OCI-LY7 (cell line): ENCODE results near the gene TTLL7. TPM values are rescaled to one million over a fixed set of nuclear protein-coding genes. Genes with fewer than 3 reads are reported as not detected.

ENCODE experiments used
- BruUV-seq: library from RNA; stranded (reverse); fragments of 400-500 nt; replicated peaks from 2 replicates; lab custom pipeline; 2021; lab: Mats Ljungman, UMichigan
- CTCF ChIA-PET: fragments of 300-600 bp; sonication (Branson Sonifier 250); formaldehyde crosslinking; loops from one replicate; lab custom pipeline; 2022; ENCODE audit warnings: antibody characterized with exemption; ENCODE audit not compliant: unreplicated experiment; lab: Charles Lee
- POLR2A ChIA-PET: fragments of 300-600 bp; sonication (Branson Sonifier 250); formaldehyde crosslinking; loops from one replicate; lab custom pipeline; 2022; ENCODE audit warnings: antibody characterized with exemption; lab: Charles Lee
- DNase-seq: peaks from one replicate; pipeline ENCODE4 v3.0.0-alpha.2; 2015; ENCODE audit warnings: low spot score
- H2AFZ ChIP-seq: fragments of 200-600 bp; sonication (generic), shearing (Covaris generic); 2 replicates; pipeline ENCODE4 v1.6.1; 2014; ENCODE audit warnings: mild to moderate bottlenecking, antibody characterized with exemption, low read length, moderate library complexity
- H3K27ac ChIP-seq: fragments of 200-600 bp; sonication (generic); 2 replicates; pipeline ENCODE4 v1.5.1; 2014; ENCODE audit warnings: mixed run types, low read depth, mild to moderate bottlenecking, moderate library complexity, low read length, inconsistent platforms; ENCODE audit not compliant: poor library complexity, severe bottlenecking
- H3K36me3 ChIP-seq: fragments of 200-600 bp; sonication (generic); 2 replicates; pipeline ENCODE4 v1.6.1; 2014; ENCODE audit warnings: mild to moderate bottlenecking, antibody characterized with exemption, low read length, moderate library complexity, mixed read lengths; ENCODE audit not compliant: insufficient read depth
- H3K4me1 ChIP-seq: fragments of 200-600 bp; sonication (generic); 2 replicates; pipeline ENCODE4 v1.5.1; 2014; ENCODE audit warnings: mild to moderate bottlenecking, low read length; ENCODE audit not compliant: insufficient read depth, poor library complexity, severe bottlenecking
- H3K4me2 ChIP-seq: fragments of 200-600 bp; sonication (generic); 2 replicates; pipeline ENCODE4 v1.6.1; 2014; ENCODE audit warnings: mild to moderate bottlenecking, low read length
- H3K4me3 ChIP-seq: fragments of 200-600 bp; sonication (generic); 2 replicates; pipeline ENCODE4 v1.5.1; 2014; ENCODE audit warnings: mild to moderate bottlenecking, low read depth, low read length; ENCODE audit not compliant: poor library complexity, severe bottlenecking
- H3K79me2 ChIP-seq: fragments of 200-600 bp; sonication (generic); 2 replicates; pipeline ENCODE4 v1.6.1; 2016; ENCODE audit warnings: low read depth, mild to moderate bottlenecking, low read length, moderate library complexity, mixed read lengths; ENCODE audit not compliant: insufficient read depth
- H3K9me2 ChIP-seq: fragments of 200-600 bp; sonication (generic); 2 replicates; pipeline ENCODE4 v1.6.1; 2016; ENCODE audit warnings: mild to moderate bottlenecking, low read length, mixed read lengths; ENCODE audit not compliant: insufficient read depth
- H3K9me3 ChIP-seq: fragments of 200-600 bp; sonication (generic); 2 replicates; pipeline ENCODE4 v1.6.1; 2014; ENCODE audit warnings: mild to moderate bottlenecking, mixed run types, low read length, mixed read lengths
- H4K20me1 ChIP-seq: fragments of 200-600 bp; sonication (generic); 2 replicates; pipeline ENCODE4 v1.6.1; 2014; ENCODE audit warnings: mild to moderate bottlenecking, antibody characterized with exemption, low read length, moderate library complexity, mixed read lengths; ENCODE audit not compliant: insufficient read depth
- EZH2phosphoT487 ChIP-seq: fragments of 200-600 bp; sonication (generic); IDR thresholded peaks from 2 replicates; pipeline ENCODE4 v1.6.1; 2018; ENCODE audit warnings: low read depth, borderline replicate concordance, mild to moderate bottlenecking, mixed run types, antibody characterized with exemption, low read length, moderate library complexity, mixed read lengths
- intact Hi-C: fragments of 100-400 bp; cut with micrococcal nuclease; formaldehyde crosslinking; loops from one replicate; pipeline ENCODE4 v1.10.0; 2022; ENCODE audit not compliant: unreplicated experiment
- total RNA-seq, 2 experiments: library from RNA; depleted of rRNA in 1 of 2; stranded (reverse); fragments of >200 nt in 1 of 2; shearing (Covaris generic) in 1 of 2; gene quantifications; 2 replicates each; pipeline ENCODE4 v1.2.3, GENCODE V29; 2014 to 2022
- TF ChIP-seq, protein P1 (sequence below): fragments of 200-600 bp; sonication (generic); conservative IDR thresholded peaks from 2 replicates; pipeline ENCODE4 v1.5.1; 2014; ENCODE audit warnings: mild to moderate bottlenecking, antibody characterized with exemption, low read length, moderate library complexity, mixed read lengths

TTLL7 gene
- total RNA-seq, 2 experiments from 2014 or later, result 0.76 to 0.88 TPM

GRCh38 chr1:83834621-83835264, 164.2 kb downstream of the TTLL7 start:
- no peak overlapping the region for H3K27ac ChIP-seq
- TF ChIP-seq EZH2phosphoT487, result no peak
- TF ChIP-seq, protein P1, sequence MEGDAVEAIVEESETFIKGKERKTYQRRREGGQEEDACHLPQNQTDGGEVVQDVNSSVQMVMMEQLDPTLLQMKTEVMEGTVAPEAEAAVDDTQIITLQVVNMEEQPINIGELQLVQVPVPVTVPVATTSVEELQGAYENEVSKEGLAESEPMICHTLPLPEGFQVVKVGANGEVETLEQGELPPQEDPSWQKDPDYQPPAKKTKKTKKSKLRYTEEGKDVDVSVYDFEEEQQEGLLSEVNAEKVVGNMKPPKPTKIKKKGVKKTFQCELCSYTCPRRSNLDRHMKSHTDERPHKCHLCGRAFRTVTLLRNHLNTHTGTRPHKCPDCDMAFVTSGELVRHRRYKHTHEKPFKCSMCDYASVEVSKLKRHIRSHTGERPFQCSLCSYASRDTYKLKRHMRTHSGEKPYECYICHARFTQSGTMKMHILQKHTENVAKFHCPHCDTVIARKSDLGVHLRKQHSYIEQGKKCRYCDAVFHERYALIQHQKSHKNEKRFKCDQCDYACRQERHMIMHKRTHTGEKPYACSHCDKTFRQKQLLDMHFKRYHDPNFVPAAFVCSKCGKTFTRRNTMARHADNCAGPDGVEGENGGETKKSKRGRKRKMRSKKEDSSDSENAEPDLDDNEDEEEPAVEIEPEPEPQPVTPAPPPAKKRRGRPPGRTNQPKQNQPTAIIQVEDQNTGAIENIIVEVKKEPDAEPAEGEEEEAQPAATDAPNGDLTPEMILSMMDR, result 0 out of 2 replicates have a peak, but pooled peaks have one; percentile 17
- H3K36me3 ChIP-seq, result no peaks in the 10 kb centered on the region
- BruUV-seq, result no TSS peak
- no peak overlapping the region for H3K4me2 ChIP-seq
- H2AFZ ChIP-seq, result no peak overlapping the region
- DNase-seq, result no peak
- no peaks in the 10 kb centered on the region for H3K4me1 ChIP-seq
- ChIA-PET POLR2A (no interaction called here), CTCF (no interaction called here)
- no peaks in the 10 kb centered on the region for H3K9me3 ChIP-seq
- H3K4me3 ChIP-seq, result no peak overlapping the region
- intact Hi-C loops, result no loop called here
- no peaks in the 10 kb centered on the region; the same call in 1 of the 2 replicates for H3K9me2 ChIP-seq
- H3K79me2 ChIP-seq, result no peaks in the 10 kb centered on the region
- H4K20me1 ChIP-seq, result no peaks in the 10 kb centered on the region

GRCh38 chr1:83832194-83832593, 166.7 kb downstream of the TTLL7 start:
- POLR2A ChIA-PET, result interaction anchor here (0.7 kb wide), 5 partner anchors 14 to 1520 kb away, joined by 3 to 5 read pairs (median 4); no protein-coding TSS in a partner anchor
- intact Hi-C loops, result no loop called here

More at GRCh38 chr1:83832194-83832593, 166.7 kb downstream of the TTLL7 start:
- TF ChIP-seq, protein P1, result no peak
- no peak for TF ChIP-seq EZH2phosphoT487
- no peaks in the 10 kb centered on the region; the same call in 1 of the 2 replicates for H3K9me2 ChIP-seq
- H3K4me1 ChIP-seq, result no peaks in the 10 kb centered on the region
- H3K79me2 ChIP-seq, result no peaks in the 10 kb centered on the region
- H3K27ac ChIP-seq, result no peak overlapping the region
- CTCF ChIA-PET, result no interaction called here
- no peaks in the 10 kb centered on the region for H3K36me3 ChIP-seq
- no peak for DNase-seq
- no peaks in the 10 kb centered on the region for H4K20me1 ChIP-seq
- no TSS peak for BruUV-seq
- no peak overlapping the region for H3K4me2 ChIP-seq
- no peak overlapping the region for H3K4me3 ChIP-seq
- no peaks in the 10 kb centered on the region for H3K9me3 ChIP-seq
- no peak overlapping the region for H2AFZ ChIP-seq
